HL-60/S4 (cell line): ENCODE results near the gene ASPRV1.
"Not testable (repeated sequence)": the region's sequence is repeated elsewhere in the genome, so short reads cannot be mapped to it uniquely, and the experiment has no call there.

Experiments
- in situ Hi-C: fragments of 300-500 bp; cut with MboI; formaldehyde crosslinking; loops from 2 replicates; pipeline ENCODE4 v1.14.3; 2022; ENCODE audit warnings: low sequenced_read_pairs

The ASPRV1 gene

DNA sequence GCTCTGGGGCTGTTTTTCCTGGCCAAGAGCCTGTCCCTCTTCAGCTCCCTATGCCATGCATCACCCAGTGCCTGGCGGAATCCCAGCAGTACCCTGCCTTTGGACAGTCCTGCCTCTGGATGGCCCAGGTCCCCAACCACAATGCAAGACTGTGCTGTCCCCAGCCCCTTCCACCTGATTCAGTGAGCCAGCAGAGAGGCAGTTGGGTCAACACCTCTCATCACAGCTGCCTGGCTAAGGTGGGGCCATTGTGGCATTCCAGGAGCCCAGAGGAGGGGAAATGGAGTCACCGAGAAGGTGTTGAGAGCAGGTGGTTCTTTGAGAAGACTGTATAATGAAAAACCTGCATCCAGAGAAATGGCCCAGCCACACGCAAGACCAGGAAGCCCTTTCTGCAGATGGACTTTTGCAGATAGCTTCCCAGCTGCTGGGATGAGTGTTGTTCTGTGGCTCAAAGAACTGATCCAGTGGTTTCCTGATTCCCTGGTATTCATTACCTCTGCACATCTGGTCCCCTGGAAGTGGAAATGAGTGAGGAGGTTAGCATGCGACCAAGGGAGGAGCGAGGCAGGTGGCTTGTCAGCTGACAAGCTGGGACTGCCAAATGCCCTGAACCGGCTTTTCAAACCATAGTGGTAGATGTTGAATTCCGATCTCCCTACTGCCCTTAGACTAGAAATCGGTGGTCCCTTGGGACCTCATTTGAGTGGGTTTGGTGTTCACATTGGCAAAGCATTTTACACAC lies 1.7 kb upstream of the ASPRV1 start:
- in situ Hi-C loops: no loop called here

DNA sequence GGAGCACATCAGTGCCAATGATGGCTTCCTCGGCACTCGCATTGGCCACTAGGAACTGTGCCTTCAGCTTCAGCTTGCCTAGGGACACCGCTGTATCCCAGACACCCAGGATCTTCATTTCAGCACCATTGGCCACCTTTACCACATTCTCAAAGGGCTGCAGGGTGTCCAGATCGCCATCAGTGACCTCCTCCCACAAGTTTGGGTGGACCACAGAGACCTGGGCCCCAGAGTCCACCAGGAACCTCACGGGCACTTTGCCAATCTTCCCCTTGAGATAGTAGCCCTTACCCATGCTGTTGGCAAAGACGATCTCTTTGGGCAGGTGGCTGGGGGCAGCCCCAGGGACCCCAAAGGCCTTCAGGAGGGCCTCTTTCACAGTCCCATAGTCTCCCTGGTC lies 610 bp downstream of the ASPRV1 start:
- in situ Hi-C loops: no loop called here

- in situ Hi-C loops: no loop called here
Measured at GRCh38 chr2:69959425-69959824, 2.0 kb downstream of the ASPRV1 start.

GRCh38 chr2:69958480-69958879 lies 3.0 kb downstream of the ASPRV1 start:
- in situ Hi-C loops: no loop called here

- in situ Hi-C loops: no loop called here
Measured at GRCh38 chr2:69957965-69958364, 3.5 kb downstream of the ASPRV1 start.

- in situ Hi-C loops: no loop called here
Measured at GRCh38 chr2:69956475-69956979, 4.9 kb downstream of the ASPRV1 start.

- in situ Hi-C loops: no loop called here
Measured at GRCh38 chr2:69955029-69955428, 6.4 kb downstream of the ASPRV1 start.

DNA sequence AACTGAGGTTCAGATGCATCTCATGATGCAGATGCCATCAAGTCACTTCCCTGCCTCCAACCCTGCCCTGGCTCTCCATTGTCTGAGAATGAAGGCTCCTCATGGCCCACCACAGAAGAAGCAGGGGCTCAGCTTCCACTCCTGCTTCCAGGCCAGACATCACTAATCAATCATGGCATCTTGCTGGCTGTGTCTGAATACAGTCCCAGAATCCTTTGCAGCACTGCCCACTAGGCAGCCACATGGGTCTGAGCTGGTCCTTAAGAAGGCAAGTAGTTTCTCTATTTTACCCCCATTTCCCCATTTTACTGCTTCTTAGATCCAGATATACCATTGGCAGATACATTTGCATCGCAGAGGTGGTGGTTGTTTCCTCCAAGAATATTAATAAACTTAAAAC lies 7.3 kb downstream of the ASPRV1 start:
- in situ Hi-C loops: no loop called here

DNA sequence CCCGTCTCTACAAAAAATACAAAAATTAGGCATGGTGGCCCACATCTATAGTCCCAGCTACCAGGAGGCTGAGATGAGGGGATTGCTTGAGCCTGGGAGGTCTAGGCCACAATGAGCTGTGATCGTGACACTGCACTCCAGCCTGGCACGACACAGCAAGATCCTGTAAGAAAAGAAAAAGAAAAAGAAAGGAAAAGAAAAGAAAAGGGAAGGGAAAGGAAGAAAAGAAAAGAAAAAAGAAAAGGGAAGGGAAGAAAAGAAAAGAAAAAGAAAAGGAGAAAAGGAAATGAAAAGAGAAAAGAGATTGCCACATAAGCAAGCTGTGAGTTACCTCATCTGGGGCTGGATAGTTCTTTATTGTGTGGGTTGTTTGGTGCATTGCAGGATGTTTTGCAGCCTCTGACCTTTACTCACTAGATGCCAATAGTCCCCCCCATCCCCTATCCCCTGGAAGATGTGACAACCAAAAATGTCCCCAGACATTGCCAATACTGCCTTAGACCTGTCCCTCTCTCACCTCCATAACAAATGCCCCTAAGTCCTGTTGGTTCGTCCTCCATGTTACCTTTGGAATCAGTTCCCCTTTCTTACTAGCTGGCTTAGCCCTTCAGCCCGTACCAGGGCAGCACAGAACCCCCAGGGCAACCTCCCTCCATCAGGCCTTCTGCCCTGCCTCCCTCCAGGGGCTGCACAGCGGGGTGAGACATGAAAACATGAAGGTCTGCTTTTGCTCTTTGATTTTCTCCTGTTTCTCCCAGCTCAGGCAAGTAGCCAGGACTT lies 8.9 kb downstream of the ASPRV1 start:
- in situ Hi-C loops: no loop called here

- in situ Hi-C loops: not testable (repeated sequence)
Measured at GRCh38 chr2:69950671-69951070, 10.8 kb downstream of the ASPRV1 start.

- in situ Hi-C loops: no loop called here
Measured at GRCh38 chr2:69950241-69950640, 11.2 kb downstream of the ASPRV1 start.

DNA sequence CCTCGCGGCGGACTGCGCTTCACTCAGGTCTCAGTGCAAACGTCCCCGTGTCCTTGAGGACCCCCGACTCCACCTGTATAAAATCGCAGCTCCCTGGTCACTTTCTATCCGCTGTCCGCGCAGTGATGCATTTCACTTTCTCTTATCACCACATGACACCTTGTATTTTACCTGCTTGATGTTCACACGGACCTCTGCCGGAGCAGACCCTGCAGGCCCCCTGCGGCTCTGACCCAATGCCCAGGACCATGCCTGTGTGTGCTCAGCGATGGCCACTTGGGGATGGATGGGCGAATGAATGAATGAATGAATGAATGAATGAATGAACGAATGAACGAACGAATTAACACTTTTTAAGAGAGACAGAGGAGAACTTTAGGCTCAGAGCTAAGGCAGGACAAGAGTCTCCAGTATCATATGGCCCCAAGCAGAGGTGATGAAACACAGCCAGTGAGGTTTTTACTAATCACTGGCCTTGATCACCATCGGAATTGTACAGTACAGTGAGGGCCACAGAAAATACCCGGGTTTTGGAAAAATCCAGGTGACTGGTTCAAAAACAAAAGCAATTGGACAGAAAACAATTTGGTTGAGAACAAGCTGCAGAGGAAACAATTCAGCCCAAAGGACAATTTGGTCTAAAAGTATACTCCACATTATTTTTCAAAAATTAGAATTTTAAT lies 12.3 kb downstream of the ASPRV1 start:
- in situ Hi-C loops: no loop called here

GRCh38 chr2:69948032-69948962 lies 13.1 kb downstream of the ASPRV1 start:
- in situ Hi-C loops: no loop called here

- in situ Hi-C loops: no loop called here
Measured at GRCh38 chr2:69947325-69947931, 14.0 kb downstream of the ASPRV1 start.

GRCh38 chr2:69946351-69947324 lies 14.8 kb downstream of the ASPRV1 start:
- in situ Hi-C loops: no loop called here

DNA sequence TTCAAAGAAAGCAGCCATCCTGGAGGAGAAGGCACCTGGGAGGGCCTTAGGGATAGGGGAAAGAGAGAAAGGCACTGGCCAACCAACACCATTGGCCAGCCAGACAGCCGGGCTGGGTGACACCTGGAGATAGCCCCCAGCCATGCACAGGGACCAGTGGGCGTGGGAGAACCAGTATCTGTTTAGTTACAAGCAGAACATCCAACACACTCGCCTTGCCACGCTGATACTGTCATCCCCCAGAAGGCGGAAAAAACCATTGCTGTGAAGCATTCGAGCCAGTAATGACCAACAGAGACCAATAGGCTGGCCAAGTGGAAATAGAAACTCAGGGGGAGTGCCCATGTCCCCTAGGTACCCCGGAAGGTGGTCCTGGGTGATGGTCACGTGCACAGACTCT lies 15.5 kb downstream of the ASPRV1 start:
- in situ Hi-C loops: no loop called here

DNA sequence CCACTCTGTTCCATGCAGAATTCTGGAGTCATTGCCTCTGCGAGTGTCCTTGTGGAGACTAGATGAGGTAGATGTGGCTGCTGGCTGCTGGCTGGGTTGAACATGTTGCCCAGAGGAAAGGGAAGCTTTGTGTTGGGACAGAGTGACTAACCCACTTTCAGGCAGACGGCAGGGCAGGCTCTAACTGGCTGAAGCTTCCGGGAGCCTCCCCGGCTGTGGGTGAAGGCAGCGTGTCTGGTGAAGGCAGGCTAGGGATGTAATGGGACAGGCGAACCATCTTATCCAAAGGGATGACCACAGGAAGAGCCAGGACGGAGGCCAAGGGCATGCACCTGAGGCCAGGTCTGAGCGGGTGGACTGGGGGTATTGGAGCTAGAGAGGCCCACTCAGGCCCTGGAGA lies 16.0 kb downstream of the ASPRV1 start:
- in situ Hi-C loops: no loop called here

- in situ Hi-C loops: no loop called here
Measured at GRCh38 chr2:69944756-69945155, 16.7 kb downstream of the ASPRV1 start.
